GM21786 (cell line): ENCODE data around the gene RHOH.

Experiments used
- ATAC-seq: cut with Tn5 transposase; IDR thresholded peaks from one replicate; pipeline ENCODE4 v1.9.1; 2021; ENCODE audit not compliant: unreplicated experiment

The RHOH gene

DNA sequence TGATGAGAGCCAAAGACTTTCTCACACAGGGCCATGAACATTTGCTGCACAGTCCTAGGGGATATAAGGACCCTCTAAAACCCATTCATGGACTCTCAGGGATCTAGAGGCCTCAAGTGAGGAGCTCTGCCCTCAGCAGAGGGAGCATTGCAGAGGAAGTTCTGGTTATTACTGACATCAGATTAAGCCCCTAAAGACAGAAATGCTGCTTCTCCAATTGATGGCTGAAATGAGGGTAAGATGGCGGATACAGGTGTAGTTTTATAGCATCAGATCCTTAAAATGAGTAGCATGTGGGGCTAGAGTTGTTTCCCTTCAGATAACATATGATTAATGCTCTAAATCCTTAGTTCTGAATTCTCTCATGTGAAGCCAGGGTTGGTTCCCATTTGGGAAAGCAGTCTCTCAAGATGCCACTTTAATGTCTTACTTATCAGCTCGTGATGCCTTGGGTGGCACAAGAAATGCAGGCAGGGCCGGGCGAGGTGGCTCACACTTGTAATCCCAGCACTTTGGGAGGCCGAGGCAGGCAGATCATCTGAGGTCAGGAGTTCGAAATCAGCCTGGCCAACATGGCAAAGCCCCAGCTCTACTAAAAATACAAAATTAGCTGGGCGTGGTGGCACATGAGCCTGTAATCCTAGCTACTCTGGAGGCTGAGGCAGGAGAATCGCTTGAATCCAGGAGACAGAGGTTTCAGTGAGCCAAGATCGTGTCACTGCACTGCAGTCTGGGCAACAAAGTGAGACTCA, 7.9 kb downstream of the RHOH start:
- ATAC-seq, result no peak

DNA sequence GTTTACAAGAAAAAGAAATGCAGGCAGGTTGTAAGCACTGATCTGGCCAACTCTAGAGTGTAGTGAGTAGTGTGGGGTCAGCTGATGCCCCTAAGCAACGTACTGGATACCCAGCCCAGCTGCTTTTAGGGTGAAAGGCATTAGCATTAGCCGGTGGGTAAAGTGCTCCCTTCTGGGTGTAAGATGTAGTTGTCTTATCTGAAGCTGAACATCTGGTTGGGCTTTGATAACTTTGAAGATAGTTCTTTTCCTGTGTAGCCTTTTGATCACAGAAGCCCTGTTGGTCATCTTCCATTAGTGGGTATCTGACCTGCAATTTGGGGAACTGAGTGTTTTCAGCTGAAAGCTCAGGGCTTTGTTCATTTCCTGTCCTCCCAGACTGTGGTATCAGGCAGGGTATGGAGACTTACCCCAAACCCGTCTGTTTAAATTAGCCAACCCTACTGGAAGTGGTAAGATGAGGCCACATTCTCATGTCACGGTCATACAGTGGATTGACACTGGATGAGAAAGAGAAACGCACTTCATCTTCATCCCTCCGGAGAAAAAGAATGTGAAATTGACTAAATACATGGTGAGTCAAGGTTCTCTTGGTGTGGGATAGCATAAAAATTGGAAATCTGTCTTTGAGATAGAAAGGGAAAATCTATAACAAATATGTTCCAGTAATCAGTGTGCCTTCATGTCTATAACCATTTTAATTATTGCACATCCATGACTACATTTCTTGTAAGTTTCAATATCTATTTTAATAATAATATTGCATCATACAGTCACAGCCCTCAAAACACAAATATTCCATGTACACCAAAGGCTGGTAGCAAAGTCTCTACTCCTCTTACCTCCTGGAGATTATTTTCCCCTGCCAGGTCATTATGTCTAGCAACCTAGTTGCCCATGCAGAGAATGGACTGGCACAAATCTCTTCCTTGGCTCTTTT, 8.7 kb downstream of the RHOH start:
- ATAC-seq, result peak; percentile 71

DNA sequence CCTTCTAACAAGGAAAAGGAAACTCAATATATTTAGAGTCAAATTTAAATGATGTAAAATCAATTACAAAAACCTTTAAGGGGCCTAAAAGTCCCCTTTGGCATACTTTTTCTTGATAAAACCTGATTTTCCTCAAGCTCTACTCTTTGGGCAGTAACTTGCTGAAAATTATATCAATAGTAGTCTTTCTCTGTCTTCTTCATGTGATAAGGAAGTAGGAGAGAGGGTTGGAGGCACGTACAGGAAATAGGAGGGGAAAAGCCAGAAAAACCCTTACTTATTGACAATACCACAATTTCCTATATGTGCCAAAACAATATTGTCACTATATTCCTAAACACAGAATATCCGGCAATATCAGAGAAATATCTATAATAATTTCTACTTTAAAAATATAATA, 9.6 kb downstream of the RHOH start:
- no peak for ATAC-seq

DNA sequence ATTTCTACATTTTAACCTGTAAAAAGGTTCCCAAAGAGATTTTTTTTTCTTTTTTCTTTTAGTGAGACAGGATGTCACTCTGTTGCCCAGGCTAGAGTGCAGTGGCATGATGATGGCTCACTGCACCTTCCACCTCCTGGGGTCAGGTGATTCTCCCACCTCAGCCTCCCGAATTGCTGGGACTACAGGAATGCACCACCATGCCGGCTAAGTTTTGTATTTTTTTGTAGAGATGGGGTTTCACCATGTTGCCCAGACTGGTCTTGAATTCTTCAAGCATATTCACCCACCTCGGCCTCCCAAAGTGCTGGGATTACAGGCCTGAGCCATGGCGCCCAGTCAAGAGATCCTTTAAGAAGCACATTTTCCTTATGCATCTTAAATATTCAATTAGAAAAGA, 12.6 kb downstream of the RHOH start:
- ATAC-seq, result no peak

DNA sequence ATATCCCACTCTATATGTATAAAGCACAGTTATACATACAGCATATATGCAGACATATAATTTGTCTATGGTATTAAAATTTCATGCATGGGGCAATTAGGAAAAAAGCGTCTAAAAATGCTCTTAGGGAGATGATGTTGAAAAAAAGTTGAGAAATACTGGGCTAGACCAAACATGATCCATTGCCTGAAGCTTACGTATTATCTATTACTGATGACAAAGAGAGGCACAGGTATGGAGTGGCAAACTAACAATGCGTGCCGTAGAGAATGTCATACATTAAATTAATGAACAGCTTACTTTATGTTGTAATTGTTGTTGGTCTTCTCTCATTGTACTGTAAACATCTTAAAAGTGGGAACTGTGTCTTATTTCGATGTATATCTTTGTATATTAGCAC, 13.9 kb downstream of the RHOH start:
- ATAC-seq, result no peak

DNA sequence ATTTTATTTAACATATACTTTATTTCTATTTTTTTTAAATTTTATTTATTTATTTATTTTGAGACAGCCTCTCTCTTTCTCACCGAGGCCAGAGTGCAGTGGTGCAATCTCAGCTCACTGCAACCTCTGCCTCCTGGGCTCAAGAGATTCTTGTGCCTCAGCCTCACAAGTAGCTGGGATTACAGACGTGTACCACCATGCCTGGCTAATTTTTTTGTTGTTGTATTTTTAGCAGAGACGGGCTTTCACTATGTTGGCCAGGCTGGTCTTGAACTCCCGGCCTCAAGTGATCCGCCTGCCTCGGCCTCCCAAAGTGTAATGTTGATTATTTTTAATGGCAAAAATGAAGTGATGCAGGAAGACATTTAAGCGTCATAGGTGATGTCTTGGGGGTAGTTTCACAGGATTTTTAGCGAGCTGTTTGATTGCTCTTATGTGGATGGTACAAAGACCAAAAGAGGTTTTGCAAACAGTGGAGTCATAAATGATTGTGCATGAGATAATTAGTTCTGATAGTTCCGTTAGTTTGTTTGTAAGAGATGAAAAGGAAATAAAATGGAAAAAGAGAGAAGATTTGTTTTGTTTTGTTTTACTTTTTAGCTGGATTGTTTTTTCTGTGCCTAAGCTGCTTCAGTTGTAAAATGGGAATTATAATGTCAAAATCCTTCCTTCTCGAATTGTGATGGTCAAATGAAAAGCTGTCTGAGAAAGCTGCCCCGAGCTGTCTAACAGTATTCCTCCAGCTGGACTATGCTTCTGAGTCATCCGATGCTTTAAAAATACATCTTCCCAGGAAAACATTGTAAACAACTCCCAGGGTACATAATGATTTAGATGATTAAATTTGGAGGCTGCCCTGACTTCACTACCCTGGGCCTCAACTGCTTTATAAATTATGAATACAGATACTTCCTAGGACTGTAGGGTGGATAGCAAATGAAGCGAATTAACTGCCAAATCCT, 14.7 kb downstream of the RHOH start:
- no peak for ATAC-seq

DNA sequence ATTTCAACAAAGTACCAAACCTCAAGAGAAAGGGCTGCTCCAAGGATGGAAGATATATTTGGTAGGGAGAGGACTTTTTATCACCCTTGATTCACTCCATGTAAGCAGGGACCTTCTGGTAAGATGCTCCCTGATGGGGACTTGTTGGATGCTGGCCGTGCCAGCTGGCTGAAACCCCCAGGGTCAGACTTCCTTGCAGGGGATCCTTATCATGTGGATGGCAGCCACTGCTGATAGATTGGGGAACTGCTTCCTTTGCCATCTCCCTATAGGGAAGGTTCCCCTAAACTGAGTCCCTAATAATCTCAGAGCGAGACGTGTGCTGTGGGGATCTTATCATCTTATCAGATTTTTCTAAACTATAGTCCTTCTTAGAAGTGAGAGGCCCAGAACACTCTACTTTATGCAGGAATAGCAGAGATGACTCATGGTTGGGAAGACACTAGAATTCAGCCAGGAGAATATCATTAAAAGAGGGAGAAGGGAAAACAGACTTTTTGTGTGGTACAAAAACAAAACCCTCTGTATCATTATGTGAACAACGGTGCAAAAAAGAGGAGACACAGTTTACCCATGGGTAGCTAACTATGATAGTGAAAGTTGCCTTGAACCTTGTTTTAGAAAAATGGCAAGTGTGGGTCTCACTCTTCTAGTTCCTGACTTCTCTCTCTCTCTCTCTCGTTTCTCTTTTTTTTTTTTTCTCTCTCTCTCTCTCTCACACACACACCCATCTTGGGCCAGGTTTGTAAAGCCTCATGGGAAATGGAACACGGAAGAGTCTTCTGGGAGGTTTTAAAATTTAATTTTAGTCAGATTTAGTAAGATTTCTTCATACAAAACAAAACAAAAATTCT, 16.1 kb downstream of the RHOH start:
- ATAC-seq, result no peak

DNA sequence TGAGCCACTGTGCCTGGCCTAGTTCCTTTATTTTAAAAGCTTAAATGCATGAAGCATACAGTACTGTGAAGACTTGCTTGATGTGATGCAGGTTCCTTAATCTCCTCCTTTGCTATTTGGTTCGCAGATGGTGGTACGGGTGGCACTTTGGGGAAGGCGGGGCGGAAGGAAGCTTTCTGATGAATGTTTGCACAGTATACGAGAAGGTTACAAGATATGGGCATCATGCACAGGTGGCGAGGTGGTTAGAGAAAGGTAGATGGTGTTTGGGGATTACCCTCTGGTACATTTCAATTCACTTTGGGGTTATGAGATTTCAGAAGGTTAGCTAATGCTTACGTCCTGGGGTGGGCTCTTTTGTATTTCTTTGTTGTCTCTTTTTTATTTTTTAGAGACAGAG, 17.2 kb downstream of the RHOH start:
- no peak for ATAC-seq

DNA sequence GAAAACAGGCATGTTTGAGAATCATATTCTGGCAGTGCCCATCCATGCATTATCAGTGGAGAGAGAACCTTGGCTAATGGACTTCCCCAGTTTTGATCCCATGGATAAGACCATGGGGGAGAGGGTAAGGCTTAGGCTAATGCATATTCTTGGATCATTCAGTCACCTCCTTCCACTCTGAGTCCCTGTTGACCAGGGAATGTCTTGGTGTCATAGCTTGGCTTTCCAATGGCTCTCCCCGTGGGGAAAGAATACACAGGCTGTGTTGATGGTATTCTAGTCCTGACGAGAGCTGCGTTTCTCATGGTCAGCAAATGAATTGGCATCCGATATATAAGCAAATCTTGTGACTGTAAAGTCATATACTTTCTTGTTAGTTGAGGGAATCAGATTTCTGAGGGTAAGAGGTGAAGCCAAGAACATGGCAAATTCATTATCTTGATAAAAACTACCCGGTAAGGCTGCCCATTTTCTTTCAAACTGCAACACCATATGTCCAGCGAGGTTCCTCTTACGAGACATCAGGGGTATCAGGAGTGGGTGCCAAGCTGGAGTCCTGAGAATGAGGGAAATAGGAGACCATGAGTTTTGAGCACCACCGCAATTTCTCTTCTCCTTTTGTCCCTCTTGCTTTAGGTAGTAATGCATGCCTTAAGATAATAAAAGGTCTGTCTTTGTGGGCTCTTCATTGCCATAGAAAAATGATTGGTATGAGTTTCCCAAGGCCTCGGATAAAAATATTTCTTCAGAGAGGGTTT, 18.0 kb downstream of the RHOH start:
- ATAC-seq, result no peak

DNA sequence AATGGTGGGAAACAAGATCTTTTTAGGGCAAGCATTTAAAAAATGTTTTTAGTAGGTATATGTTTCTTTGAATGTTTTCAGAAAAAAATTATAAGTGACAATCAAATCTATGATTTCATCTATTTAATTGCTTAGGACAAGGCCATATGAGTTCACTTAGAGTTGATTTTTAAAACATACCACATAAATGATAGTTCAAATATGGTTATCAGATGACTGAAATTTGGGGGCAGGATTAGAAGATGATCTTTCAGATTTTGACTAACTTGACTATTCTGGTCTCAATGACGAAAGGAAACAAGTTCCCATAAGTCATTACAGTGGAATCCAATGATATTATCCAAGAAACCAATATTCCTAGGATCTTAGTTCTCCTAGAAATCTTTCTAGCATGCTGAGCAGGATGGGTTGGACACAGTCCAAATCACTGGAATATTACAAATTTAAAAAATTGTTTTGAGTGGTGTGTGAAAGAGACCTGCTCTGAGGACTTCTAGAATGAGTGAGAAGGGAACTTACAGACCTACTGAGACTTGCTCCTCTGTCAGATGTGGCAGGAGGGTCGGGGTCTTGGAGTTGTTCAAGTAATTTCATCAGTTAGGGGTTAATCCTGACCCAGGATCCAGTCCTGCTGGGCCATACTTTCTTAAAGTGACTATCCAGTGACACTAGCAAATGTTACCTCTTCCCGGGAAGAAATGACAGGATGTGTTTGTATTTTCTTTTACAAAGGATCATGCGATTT, 20.0 kb downstream of the RHOH start:
- no peak for ATAC-seq

DNA sequence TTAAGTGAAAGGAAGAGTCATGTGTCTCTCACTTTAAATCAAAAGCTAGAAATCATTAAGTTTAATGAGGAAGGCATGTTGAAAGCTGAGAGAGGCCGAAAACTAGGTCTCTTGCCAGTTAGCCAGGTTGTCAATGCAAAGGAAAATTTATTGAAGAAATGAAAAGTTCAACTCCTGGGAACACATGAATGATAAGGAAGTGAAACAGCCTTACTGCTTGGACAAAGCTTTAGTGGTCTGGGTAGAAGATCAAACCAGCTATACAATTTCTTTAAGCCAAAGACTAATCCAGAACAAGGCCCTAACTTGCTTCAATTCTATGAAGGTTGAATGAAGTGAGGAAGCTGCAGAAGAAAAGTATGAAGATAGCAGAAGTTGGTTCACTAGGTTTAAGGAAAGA, 24.9 kb downstream of the RHOH start:
- ATAC-seq, result no peak

DNA sequence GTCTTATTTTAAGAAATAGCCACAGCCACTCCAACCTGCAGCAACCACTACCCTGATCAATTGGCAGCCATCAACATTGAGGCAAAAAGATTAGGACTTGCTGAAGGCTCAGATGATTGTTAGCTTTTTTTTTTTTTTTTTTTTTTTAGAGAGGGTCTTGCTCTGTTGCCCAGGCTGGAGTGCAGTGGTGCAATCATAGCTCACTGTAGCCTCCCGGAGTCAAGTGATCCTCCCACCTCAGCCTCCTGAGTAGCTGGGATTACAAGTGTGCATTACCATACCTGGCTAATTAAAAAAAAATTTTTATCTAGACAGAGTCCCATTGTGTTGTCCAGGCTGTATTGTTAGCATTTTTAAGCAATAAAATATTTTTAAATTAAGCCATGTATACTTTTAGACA, 26.5 kb downstream of the RHOH start:
- ATAC-seq, result no peak

DNA sequence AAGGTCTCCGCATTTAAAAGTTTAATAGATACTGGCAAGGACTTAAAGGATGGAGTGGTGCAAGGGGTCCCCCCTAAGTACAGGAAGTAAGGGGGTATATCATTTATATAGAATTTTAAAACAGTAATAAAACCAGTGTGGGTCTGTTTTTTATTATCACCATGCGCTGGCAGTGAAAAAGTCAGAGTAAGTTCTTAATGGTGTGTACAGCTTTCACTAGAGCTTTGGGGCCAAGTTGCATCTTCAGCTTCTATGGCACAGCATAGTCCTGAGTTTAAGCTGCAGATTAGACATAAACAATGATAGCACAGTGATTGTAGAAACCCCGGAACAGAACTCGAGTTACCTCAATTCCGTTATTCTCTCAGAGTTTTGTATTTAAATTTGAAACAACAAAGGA, 27.6 kb downstream of the RHOH start:
- ATAC-seq, result no peak

DNA sequence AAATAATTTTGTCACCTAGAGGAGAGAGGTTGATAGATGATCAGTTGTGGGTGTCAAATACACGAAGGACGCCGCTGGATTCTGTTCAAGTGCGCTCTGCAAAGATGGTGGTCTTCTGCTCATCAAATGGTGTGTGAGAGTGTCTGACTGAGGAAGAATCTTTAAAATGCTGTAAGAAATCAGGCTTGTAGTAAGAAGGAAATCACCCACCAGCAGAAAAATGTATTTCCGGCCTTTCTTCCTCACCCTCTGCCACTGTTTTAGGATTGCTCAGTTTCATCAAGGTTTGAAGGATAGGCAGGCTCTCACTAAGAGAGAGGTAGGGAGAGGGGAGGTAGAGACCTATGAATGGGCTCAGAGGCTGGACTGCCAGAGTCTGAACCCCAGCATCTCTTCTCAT, 28.7 kb downstream of the RHOH start:
- ATAC-seq, result no peak

DNA sequence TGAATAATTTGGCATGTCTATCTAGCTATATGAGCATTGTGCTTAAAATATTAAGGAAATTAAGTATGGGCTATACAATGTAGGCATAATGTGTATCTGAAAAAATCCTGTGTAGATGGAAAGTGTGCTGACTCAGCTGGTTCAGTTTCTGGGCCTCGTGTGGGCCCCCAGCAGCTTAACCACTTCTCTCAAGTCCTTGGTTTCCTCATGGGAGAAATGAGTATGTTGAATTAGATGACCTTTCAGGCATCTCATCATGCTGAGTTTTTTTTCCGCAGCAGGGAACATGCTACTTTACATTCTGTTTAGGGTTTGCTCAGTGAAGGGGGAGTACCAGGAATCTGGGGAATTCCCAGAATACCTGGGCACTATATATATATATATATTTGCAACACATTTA, 30.5 kb downstream of the RHOH start:
- peak; percentile 60 for ATAC-seq

DNA sequence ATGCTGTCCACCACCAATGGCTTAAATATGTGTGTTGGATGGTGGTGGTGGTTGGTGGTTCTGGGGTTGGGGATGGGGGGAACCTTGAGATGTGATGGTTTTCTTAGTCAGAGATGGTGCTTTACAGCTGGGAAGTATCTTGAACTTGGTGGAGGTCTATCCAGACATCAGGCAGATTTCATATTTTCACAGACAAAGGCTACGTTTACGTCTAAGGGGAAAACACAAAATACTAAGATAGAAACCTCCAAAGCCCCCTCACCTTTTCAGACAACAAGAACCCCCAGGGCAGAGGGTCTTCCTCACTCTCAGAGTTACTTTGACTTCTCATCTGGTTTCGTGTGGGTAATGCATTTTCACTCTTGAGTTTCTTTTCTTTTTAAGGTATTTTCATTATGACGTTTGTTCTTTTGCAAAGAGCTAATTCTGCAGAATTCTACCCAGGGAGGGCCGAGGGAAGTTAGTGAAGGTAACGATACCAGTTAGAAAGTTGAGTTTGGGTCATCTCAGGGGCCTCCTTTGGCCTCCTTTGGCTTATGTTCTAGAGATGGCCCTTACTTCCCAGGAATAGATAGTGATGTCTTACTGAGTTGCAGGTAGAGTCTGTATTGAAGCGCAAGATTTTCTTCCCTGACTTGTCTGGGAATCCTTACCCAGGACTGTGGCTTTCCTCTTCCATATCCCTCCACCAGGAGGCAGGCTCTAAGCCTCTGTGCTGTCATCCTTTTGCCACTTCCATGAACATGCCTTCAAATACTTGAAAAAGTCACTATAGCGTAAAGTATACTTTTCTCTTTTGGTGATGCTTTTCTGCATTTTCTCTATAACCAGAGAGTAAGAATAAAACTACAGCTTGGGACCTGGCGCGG, 31.9 kb downstream of the RHOH start:
- ATAC-seq, result peak; percentile 56

DNA sequence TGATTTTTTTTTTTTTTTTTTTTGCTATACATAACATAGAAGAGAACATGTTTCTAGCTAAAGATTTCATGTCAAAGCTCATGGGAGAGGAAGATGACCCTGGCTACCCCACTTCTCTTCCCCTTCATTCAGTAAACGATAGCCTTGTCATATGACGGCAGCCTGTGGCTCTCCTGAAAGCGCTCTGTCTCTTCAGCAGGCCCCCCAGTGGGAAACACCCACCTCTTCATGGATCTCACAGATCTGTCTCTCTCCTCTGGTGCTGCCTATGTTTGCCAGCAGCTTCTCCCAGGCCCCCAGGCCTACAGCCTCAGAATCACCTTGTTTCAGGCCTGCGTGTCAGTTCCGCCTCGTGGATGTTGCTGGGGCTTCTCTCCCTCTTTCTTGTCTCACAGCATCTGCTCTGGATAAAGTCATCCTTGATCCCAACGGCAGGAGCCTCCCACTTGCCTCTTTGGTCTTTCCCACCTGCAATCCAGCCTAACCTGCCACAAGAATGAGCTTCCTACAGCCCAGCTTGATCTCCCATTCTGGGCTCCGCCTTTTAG, 34.6 kb downstream of the RHOH start:
- no peak for ATAC-seq

DNA sequence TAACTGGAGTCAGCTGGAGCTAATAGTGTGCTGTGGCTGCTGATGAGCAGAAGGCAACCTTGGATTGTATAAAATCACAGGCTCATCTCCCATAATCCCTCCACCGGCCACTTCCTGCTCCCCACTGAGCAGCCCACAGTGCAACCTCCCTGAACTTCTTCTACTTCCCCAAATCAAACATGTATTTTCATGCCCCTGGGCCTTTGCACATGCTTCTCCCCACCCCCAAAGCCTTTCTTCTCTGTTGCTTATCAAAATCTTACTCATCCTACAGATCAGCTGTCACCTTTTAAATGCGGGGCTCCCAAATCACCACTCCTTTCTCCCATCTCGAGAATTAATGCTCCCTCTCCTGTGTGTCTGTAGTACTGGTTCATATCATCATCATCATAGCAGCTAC, 35.8 kb downstream of the RHOH start:
- no peak for ATAC-seq
